COLO829 (cell line): ENCODE results near the gene FIGN.

Source experiments
- DNase-seq: peaks from one replicate; pipeline ENCODE4 v3.0.0; 2012; ENCODE audit warnings: low spot score

Gene FIGN

GRCh38 chr2:163708265-163708664 lies 27.5 kb downstream of the FIGN start:
- DNase-seq, result no peak

DNA sequence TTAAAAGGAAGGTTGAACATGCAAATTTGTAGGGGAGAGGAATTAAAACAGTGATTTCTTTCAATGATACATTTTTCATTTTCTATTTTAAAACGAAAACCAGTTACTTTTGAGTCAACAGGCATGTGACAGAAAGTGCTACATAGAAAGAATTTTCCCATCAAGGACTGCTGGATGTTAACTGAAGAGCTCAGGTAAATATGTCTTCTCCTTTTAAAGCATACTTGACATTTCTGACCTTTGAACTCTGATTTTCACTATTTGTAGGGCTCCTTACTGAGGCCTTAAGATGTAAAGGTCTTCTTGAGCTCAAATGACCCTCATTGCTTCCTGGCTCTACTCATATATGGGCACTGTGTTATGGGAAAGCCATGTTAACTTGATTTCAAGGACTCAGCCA lies 32.4 kb downstream of the FIGN start:
- no peak for DNase-seq

- DNase-seq, result no peak
Measured at GRCh38 chr2:163701399-163702195, 34.2 kb downstream of the FIGN start.

- DNase-seq, result no peak
Measured at GRCh38 chr2:163698857-163699256, 37.0 kb downstream of the FIGN start.

GRCh38 chr2:163697846-163698637 lies 37.8 kb downstream of the FIGN start:
- DNase-seq, result no peak

GRCh38 chr2:163697429-163697828 lies 38.4 kb downstream of the FIGN start:
- DNase-seq, result no peak

DNA sequence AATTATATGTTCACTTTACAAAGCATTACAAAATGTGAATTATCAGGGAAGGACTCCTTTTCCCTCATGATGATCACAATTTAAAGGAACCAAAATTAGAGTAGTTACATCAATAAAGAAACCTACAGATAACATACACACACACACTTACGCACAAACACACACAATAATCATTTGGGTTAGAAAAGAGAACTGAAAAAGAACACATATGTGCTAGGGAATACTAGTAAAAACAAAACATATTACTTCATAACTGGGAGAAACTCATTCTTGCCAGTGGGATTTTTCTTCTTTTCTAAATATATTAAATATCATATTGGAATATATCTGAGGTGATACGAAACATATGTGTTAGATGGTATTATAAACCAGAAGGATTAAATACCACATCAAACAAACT lies 42.3 kb downstream of the FIGN start:
- DNase-seq, result no peak

- DNase-seq, result no peak
Measured at GRCh38 chr2:163692611-163693482, 43.0 kb downstream of the FIGN start.

DNA sequence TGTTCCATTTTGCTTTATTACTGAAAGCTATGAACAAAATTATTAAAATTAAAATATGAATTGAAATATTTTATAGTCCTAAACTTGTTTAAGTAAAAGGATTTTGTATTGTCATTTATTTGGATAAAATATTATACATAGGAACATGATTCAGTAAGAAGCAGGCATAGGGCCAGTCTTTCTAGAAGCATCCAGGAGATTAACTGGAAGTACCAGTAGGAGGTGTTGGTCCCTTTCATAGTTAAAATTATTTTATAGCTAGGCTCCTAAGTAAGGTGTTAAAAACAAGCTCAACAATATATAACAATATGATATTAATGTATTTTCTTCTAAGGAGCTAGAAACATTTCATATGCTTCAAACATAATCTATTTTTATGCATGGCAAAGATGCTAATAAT lies 43.7 kb downstream of the FIGN start:
- no peak for DNase-seq

GRCh38 chr2:163690896-163691295 lies 44.9 kb downstream of the FIGN start:
- DNase-seq, result peak; percentile 42

- DNase-seq, result no peak
Measured at GRCh38 chr2:163687217-163687616, 48.6 kb downstream of the FIGN start.

GRCh38 chr2:163686289-163686688 lies 49.5 kb downstream of the FIGN start:
- DNase-seq, result no peak

DNA sequence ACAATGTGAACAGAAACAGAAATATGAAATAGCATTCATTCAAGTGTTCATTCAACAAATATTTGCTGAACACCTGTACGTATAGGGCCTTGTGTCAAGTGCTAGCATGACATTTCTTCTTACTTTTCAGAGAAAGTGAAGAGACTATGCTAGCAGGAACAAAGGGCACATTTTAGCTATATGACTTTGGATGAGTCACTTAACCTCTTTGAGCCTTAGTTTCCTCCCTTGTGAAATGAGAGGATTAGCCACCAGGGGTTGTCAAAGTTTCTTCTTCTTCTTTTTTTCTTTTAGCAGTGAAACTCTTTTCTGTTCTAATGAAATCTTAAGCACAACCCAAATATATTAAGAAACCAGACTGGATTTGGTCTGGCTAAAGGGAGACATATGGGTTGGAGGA lies 53.1 kb downstream of the FIGN start:
- DNase-seq, result peak; percentile 41

DNA sequence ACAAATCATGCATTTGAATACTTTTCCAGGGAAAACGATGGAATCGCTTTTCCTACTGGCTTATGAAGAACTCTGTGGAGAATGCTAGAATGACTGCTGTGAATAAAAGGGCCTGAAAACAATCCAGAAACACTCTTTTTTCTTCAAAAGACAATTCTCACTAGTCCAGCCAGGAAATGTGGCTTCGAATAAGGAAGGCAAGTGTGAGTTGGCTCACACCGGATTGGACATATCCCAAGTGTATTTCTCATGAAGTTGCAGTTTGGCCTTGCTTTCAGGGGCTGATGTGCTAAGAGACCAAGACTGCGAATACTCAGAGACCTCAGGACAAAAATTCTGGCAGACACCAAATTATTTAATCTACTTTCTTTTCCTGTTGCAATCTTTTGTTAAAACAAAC lies 54.1 kb downstream of the FIGN start:
- DNase-seq, result peak; percentile 9

- DNase-seq, result no peak
Measured at GRCh38 chr2:163675388-163675787, 60.4 kb downstream of the FIGN start.

GRCh38 chr2:163673522-163673921 lies 62.3 kb downstream of the FIGN start:
- no peak for DNase-seq

DNA sequence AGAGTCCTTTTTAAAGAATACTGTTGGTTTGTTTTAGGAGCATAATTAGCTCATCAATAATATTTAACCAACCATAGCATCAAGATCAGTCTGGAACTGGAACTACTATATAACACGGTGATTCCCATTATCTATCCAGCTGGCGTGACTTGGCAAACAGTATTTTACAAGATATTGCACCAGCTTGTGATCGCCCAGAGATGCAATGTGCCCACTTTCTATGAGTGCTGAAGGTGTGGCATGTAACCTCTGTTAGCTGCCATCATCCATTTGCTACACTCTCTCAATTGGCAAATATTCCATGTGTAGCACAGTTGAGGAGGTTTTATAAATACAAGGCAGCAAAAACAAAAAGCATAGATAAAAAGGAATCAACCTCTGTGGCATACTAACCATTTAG lies 64.9 kb downstream of the FIGN start:
- no peak for DNase-seq

GRCh38 chr2:163669506-163669905 lies 66.3 kb downstream of the FIGN start:
- no peak for DNase-seq

DNA sequence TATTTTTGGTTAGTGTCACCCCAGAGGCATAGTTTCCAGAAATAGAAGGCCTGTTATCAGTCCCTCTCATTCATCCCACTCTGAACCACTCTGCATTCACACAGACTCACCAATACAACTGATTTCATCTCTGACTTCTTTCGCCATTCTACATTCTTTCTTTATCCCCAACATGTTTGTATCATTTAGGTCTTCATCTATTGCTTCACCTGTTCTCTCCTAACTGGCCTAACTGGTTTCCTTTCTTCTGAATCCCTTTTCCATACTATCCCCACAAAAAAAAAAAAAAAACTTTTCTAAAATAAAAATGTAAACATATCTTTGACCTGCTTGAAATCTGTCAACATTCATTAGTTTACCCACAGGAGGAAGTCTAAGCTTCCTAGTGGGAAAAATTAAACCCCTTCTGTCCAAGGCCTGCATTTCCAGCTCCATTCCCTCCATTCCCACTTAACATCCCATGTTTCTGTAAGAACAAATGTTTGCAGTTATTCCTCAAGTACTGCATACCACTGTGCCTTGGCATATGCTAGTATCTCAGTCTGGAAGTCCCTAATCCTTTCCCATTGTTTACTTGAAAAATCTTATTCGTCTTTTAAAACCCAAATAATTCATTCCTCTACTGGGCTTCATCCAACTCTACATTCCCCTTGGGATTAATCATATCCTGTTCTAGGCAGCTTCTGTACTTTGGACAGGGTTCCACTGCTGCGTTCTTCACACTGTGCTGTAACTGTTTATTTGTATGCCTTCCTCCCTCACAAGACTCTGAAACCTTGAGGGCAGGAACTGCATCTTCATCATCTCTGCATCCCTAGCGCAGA lies 68.5 kb downstream of the FIGN start:
- DNase-seq, result peak; percentile 63

- peak; percentile 16 for DNase-seq
Measured at GRCh38 chr2:163665817-163666216, 70.0 kb downstream of the FIGN start.

- peak; percentile 42 for DNase-seq
Measured at GRCh38 chr2:163665051-163665450, 70.8 kb downstream of the FIGN start.

DNA sequence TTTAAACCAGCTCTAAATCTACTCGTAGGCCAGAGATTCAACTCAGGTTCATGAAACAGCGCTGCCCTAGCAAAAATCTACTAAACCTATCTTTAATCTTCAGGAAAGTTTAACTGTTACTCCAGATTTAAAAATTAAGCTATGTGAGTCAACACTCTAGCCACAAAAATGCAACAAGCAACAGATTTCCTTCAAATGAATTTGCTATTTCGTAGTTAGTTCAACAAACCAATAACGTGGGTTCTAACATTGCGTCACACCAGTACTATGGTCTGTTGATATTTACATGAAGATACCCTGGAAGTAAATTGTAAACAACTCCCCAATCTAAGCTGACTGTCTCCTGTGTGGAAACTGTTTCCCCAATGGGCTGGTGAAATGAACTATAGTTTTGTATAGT lies 71.2 kb downstream of the FIGN start:
- no peak for DNase-seq
